ENCODE data around the gene RDH13. TPM values are rescaled to one million over a fixed set of nuclear protein-coding genes. Genes with fewer than 3 reads are reported as not detected.
"Not testable (repeated sequence)": the region's sequence is repeated elsewhere in the genome, so short reads cannot be mapped to it uniquely, and the experiment has no call there.

RDH13 gene
- total RNA-seq, 4 donors from 2014 or later = 6.3 to 25.7 (median 12.7) TPM

DNA sequence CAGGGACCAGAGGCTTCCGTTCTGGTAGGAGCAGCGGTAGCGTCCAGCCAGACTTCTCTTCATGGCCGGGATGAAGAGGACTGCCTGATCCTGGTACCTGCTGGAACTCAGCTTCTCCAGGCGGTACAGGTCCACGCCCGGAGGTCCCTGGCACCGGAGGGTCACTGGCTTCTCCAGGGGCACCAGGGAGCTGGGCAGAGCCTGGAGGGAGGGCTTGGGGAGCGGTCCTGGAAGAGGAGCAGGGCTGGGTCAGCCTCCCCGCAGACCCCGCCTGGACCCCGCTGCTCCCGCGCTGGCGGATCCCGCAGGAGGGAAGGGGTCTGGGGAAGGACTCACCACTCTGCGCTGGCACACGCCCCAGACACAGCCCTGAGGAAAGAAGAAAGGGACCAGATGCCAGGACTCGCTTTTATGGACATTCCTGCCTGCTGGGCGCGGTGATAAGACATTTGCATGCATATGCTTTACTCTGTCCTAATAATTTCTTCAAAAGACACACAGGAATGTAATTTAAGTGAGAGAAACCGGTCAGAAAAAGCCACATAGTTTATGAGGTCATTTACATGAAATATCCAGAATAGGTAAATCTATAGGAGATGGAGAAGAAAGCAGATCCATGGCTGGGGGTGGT lies 30.7 kb downstream of the RDH13 start:
- no peak overlapping the region for H3K27ac ChIP-seq
- no peak overlapping the region for H3K4me3 ChIP-seq
- DNase-seq (ENCODE audit: low spot score in 2 of 2) = no peak
- no peaks in the 10 kb centered on the region for H3K4me1 ChIP-seq
- H3K9me3 ChIP-seq = no peaks in the 10 kb centered on the region
- 88 to 92% methylated on average over 22 of the region's 22 CpGs for WGBS, 2 donors
- H3K27me3 ChIP-seq = no peaks in the 10 kb centered on the region
- H3K36me3 ChIP-seq = no peaks in the 10 kb centered on the region
- TF ChIP-seq, protein P1, sequence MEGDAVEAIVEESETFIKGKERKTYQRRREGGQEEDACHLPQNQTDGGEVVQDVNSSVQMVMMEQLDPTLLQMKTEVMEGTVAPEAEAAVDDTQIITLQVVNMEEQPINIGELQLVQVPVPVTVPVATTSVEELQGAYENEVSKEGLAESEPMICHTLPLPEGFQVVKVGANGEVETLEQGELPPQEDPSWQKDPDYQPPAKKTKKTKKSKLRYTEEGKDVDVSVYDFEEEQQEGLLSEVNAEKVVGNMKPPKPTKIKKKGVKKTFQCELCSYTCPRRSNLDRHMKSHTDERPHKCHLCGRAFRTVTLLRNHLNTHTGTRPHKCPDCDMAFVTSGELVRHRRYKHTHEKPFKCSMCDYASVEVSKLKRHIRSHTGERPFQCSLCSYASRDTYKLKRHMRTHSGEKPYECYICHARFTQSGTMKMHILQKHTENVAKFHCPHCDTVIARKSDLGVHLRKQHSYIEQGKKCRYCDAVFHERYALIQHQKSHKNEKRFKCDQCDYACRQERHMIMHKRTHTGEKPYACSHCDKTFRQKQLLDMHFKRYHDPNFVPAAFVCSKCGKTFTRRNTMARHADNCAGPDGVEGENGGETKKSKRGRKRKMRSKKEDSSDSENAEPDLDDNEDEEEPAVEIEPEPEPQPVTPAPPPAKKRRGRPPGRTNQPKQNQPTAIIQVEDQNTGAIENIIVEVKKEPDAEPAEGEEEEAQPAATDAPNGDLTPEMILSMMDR (IDR thresholded peaks at IDR 0.05) = no peak

DNA sequence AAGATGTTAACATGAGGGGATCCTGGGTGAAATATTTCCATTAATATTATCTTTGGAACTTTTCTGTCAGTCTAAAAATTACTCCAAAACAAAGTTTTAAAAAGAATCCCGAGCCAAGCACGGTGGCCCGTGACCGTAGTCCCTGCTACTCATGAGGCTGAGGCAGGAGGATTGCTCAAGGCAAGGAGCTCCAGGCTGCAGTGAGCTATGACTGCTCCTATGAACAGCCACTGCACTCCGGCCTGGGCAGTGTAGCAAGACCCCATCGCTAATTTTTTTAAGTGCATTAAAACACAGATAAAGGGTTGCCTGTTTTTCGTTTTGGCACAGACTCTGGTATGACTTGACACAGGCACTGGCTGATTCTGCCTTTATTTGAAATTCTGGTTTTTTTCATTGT lies 31.8 kb downstream of the RDH13 start:
- Histone ChIP-seq H3K27ac (no peak overlapping the region), H3K27me3 (no peaks in the 10 kb centered on the region), H3K9me3 (no peaks in the 10 kb centered on the region), H3K36me3 (no peaks in the 10 kb centered on the region), H3K4me3 (no peak overlapping the region), H3K4me1 (no peaks in the 10 kb centered on the region)
- no peak for DNase-seq (ENCODE audit: low spot score in 2 of 2)
- 85 to 92% methylated on average over 7 of the region's 7 CpGs for WGBS, 2 donors
- TF ChIP-seq, protein P1 (IDR thresholded peaks at IDR 0.05) = no peak
- TF ChIP-seq POLR2A (IDR thresholded peaks at IDR 0.05) = no peak

DNA sequence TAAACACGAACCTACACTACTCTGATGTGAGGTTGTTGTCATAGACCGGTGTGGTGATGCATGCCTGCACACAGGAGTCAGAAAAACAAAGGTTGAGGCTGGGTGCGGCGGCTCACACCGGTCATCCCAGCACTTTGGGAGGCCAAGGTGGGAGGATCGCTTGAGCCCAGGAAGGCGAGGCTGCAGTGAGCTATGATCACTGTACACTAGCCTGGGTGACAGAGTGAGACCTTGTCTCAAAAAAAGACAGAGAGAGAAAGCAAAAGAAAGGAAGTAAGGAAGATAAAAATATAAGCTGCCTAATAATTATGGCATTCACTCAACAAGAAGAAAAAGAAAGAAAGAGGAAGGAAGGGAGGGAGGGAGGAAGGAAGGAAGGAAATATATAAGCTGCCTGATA lies 34.2 kb downstream of the RDH13 start:
- Histone ChIP-seq H3K4me3 (no peak overlapping the region), H3K27ac (no peak overlapping the region), H3K27me3 (no peaks in the 10 kb centered on the region), H3K36me3 (no peaks in the 10 kb centered on the region), H3K9me3 (no peaks in the 10 kb centered on the region), H3K4me1 (no peaks in the 10 kb centered on the region)
- DNase-seq (ENCODE audit: low spot score in 2 of 2) = no peak
- 84 to 89% methylated on average over 7 of the region's 7 CpGs for WGBS, 2 donors
- TF ChIP-seq, protein P1 (IDR thresholded peaks at IDR 0.05) = no peak
- TF ChIP-seq EP300 (IDR thresholded peaks at IDR 0.05) (no peak), POLR2A (IDR thresholded peaks at IDR 0.05) (no peak)

DNA sequence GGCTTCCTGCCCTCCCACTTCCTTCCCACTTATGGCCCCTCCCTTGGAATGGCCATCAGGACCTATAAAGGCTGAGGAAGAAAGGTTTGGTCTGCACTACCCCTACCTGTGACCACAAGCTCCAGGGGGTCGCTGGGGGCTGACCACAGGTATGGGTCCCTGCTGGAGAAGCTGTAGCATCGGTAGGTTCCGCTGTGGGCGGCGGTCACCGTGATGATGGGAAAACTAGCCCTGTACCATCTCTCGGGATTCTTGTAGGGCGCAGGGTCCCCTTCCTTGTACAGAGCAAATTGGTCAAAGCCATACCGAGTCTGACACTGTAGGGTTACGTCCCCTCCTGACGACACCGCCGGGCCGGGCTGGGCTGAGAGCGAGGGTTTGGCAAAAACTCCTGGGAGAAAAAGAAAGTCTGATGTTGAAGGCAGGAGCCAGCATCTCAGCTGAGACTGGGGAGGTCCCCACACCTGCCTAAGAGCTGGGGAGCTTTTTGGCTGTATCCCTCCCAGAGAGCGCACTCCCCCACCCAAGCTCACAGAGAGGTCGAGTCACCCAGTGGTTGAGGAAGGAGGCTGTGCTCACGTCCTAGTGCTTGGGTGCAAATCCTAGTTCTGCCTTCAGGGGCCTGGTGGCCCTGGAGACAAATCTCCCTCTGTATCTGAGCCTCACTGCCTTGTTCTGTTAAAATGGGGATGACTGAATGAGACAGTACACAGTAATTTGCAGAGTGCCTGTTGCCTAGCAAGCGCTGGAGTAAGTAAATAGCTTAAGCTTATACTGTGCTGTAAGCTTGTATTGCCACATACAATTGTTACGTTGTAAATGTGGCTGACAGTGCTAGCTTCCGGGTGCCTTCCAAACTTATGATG lies 35.2 kb downstream of the RDH13 start:
- Histone ChIP-seq H3K27ac (no peak overlapping the region), H3K4me1 (no peaks in the 10 kb centered on the region), H3K9me3 (peaks cover 0 to 8% (median 0%) of the 10 kb centered on the region in 4 donors), H3K27me3 (no peaks in the 10 kb centered on the region), H3K4me3 (no peak overlapping the region), H3K36me3 (peaks cover 0 to 5% (median 0%) of the 10 kb centered on the region in 3 donors)
- TF ChIP-seq POLR2A (IDR thresholded peaks at IDR 0.05) = no peak
- TF ChIP-seq EP300 (IDR thresholded peaks at IDR 0.05) = no peak
- TF ChIP-seq, protein P1 (IDR thresholded peaks at IDR 0.05) = no peak
- no peak for DNase-seq (ENCODE audit: low spot score in 2 of 2)
- 78 to 79% methylated on average over 9 to 21 of the region's 21 CpGs for WGBS, 2 donors

DNA sequence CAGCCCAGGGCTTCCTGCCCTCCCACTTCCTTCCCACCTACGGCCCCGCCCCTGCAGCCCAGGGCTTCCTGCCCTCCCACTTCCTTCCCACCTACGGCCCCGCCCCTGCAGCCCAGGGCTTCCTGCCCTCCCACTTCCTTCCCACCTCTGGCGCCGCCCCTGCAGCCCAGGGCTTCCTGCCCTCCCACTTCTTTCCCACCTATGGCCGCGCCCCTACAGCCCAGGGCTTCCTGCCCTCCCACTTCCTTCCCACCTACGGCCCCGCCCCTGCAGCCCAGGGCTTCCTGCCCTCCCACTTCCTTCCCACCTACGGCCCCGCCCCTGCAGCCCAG lies 35.8 kb downstream of the RDH13 start:
- not testable (repeated sequence) for H3K27ac ChIP-seq; H3K27me3 ChIP-seq; H3K4me3 ChIP-seq; DNase-seq (ENCODE audit: low spot score in 2 of 2); H3K36me3 ChIP-seq; H3K4me1 ChIP-seq
- WGBS, 2 donors = 86 to 100% methylated on average over 1 to 4 of the region's 12 CpGs
- peaks cover 0 to 13% (median 0%) of the 10 kb centered on the region in 4 donors for H3K9me3 ChIP-seq
